T47D (cell line): ENCODE data around the gene DAAM2.
A peak's percentile ranks its signal among the peaks of the same experiment; 100 is the strongest.

Experiments
- DNase-seq, 2 experiments: peaks; one replicate each; pipeline versions ENCODE4 v3.0.0 to v3.0.0-alpha.2; 2011 to 2012; ENCODE audit warnings: low read depth in 1 of 2, low spot score in 1 of 2
- JUND ChIP-seq: IDR thresholded peaks from 2 replicates; pipeline ENCODE4 v1.6.1; 2012; ENCODE audit warnings: low read depth
- in situ Hi-C: cut with HindIII; loops from 2 replicates; pipeline ENCODE4 v1.10.0; 2016; ENCODE audit warnings: low sequenced_read_pairs, low pct_unique_long_range_greater_than_20kb

Gene DAAM2

DNA sequence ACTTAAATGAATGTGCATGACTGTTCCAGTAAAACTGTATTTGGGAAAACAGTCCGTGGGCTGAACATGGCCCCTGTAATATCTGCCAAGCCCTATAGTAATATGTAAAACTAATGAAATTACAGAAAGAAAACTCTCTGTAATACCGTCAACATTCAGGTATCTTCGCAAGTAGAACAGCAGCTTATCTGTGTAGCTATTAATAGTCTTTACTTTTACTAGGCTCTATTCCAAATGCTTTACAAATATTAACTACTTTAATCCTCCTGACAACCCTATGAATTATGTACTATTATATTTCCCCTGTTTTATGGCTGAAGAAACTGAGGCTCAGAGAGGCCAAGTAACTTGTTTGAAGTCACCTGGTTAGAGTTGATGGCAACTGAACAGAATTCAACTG, 57.1 kb downstream of the DAAM2 start:
- DNase-seq, result no peak
- in situ Hi-C loops, result no loop called here
- no peak for TF ChIP-seq JUND

DNA sequence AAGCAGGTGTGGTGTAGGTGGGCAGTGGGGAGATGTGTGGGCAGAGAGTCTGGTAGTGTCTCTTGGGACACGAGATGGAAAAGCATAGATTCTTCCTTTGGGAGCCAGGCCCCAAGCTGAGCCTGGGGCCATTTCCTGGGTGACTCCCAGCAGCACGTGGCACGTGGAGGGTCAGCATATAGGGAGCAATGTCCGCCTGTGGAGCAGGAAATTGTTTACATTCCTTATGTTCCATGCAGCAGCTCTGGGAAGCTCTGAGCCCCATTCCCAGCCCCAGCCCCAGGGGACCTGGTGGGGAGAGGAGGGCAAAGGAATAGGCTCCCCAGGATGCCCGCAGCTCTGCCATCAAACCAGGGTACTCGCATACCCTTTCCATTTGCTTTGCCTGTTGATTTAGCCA, 57.6 kb downstream of the DAAM2 start:
- in situ Hi-C loops, result no loop called here
- TF ChIP-seq JUND, result no peak
- DNase-seq, result no peak

DNA sequence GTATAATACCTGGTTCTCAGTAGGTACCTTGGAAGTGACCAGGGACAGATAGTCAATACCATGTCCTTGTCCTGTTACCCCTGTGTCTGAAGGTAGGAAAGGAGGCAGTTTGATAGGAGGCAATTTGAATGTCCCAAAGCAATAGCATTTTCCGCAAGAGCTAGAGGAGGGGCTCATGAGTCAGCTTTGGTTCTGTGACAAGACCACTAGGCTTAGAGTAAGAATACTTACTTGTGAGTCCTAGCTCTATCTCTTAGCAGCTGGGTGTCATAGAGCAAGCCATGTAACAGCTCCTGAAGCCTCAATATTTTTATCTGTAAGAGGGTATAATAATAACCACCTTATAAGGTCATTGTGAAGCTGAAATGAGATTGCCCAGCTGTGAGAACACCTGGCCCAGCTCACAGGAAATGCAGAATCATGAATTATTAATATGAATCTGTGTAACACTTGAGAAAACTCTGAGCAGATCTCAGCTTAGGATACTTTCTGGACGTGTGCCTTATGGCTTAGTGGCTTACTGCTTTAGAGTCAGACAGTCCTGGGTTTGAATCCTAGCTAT, 58.6 kb downstream of the DAAM2 start:
- in situ Hi-C loops, result no loop called here
- no peak for TF ChIP-seq JUND
- no peak for DNase-seq

DNA sequence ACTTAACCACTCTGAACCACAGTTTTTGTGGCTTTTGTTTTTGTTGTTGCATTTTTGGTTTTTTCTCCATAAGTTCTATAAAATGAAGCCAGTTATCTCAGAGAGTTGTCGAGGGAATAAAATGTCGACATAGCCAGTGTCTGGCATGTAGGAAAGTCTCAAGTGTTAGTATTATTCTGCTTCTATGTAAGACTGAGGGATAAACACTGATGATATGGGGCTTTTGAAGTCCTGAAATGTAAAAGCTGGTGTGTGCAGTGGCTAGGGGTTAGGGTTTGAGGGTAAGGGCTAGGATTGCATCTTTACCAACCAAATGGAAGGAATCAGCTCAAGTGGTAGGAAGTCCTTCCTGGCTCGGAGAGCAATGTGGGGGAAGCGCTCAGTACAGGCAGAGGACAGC, 59.2 kb downstream of the DAAM2 start:
- in situ Hi-C loops, result no loop called here
- TF ChIP-seq JUND, result no peak
- DNase-seq, result no peak

DNA sequence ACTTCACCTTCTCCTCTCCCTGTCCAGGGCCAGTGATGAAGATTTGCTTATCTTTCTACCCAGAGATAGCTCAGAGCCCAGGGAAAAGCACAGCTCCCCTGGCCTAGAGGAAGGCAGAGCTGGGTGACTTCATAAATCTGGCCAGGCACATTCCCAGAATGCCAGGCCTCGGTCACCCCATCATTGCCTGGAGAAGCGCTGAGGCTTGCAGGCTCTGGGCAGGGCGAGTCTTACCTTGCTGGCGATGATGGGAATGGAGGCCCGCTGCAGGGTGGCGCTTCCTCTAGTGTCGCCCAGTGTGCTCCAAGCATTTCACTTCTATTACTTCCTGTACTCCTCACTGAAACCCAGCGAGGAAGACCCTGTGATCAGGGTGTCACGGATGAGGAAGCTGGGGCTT, 60.1 kb downstream of the DAAM2 start:
- DNase-seq, result no peak
- in situ Hi-C loops, result no loop called here
- TF ChIP-seq JUND, result no peak

DNA sequence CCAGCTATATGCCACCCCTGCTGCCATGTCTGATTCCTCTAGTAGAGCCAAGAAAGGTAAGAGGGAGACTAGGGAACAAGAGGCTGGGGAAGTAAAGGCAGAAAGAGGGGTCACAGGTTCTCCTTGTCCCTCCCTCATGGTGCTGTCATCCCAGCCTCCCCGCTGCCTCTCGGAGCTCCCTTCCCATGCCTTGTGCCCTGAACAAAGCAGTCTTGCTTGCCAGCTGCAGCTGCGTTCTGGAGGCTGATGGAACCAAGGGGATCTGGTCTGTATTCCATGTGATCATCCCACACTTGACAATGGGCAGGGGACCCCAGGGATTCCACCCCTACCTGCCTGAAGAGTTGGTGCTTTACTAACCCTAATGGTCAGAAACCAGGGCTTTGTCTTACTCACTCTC, 61.4 kb downstream of the DAAM2 start:
- in situ Hi-C loops, result no loop called here
- DNase-seq, result no peak
- TF ChIP-seq JUND, result no peak

DNA sequence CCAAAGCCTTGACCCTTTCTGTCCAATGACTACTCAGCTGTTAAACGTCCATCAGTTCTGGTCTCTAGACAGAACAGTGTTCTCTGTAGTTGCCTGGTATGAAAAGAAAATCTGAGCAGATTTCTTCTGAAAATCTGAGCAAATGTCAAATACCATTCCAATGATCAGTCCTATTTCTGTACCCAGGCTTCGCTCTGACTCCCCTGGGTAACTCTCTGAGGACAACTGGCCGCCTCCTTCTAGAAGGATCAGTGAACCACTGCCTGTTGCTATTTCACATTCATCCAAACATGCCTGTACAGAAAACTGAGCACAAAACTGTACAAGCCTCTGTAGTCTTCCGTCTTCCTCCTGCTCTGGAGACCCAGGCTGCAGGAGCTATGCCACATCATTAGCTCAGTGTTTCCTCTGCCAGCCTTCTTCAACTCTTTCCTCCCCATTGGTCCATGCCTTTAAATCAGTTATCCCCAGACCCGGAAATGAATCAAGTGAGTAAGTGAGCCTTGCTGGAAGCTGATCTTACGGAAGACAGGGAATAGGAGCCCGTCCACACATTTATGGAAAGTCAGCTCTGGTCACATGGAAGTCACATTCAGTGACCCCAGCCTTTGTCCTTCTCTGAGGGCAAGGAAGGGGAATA, 63.3 kb downstream of the DAAM2 start:
- no peak for TF ChIP-seq JUND
- no peak for DNase-seq
- in situ Hi-C loops, result no loop called here

DNA sequence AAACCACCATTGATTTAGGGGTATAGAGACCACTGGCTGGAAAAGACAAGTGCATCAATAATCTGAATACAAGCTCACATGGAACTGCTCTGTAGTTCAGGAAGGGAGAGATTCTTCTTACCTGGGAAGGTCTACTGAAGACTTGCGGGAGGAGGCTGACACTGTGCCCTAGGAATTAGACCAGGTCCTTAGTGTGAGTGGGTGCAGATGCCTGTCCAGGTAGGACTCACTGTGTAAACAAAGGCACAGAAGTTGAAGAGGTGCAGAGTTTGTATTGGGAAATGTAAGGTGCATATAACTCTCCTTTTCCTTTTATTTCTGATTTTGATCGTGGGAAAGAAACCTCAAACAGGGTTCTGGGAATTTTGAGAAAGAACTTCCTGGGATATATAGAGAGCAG, 66.8 kb downstream of the DAAM2 start:
- in situ Hi-C loops, result no loop called here
- no peak for TF ChIP-seq JUND
- no peak for DNase-seq

DNA sequence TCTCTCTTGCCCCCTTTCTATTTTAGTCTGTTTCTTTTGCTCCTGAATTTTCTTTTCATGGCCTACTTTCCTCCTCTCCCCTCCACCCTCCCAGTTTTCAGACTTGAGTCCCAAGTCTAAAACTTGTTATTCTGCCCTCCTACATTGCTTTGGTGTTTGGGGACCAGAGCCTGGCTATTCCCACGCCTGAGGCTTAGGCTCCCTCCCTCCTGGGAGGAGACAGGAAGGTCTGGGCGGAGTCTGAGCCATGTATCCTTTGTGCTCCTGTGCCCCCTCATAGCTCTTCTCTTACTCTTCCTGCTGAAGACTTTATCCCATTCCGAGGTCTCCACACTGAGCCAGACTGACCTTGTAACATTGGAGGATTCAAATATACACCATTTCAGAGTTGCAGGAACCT, 69.5 kb downstream of the DAAM2 start:
- no peak for TF ChIP-seq JUND
- no peak for DNase-seq
- in situ Hi-C loops, result no loop called here

DNA sequence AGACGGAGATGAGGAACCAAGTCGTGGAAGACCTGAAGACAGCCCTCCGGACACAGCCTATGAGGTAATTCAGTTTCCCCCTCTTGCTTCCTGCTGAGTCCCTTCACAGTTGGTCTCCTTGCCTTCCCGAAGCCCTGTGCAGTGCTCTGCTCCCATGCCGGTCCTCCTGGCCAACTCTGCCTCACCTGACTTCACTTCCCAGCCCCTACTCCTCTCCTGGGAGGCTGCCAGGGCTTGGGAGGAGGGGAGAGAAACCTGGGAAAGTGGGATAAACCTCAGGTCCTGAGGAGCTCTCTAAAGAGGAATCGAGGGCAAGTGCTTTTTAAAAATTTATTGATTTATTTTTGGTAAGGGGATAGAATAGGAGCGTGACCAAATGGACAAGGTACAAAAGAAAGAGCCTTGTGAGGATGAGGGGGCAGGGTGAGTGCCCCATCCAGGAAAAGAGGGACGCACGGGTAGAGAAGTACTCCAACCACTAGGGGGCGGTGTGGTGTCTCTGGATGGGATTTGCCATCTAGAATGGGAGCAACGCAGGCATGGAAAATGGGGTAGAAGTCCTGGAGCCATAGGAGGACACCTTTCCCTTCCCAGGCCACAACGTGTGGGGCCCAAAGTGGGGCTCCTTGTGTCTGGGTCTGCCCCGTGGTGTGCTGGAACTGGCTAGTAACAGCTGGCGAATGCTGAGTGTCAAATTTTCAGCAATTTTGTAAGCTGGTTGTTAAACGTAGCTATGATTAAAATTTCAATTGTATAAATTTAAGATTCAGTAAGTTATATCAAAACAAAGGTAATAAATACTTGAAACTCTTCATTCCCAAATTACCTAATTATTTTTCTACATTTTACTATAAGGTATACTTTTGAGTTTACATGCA, 73.1 kb downstream of the DAAM2 start:
- peak; percentile 66 to 83 for DNase-seq
- no peak for TF ChIP-seq JUND
- in situ Hi-C loops, result no loop called here

DNA sequence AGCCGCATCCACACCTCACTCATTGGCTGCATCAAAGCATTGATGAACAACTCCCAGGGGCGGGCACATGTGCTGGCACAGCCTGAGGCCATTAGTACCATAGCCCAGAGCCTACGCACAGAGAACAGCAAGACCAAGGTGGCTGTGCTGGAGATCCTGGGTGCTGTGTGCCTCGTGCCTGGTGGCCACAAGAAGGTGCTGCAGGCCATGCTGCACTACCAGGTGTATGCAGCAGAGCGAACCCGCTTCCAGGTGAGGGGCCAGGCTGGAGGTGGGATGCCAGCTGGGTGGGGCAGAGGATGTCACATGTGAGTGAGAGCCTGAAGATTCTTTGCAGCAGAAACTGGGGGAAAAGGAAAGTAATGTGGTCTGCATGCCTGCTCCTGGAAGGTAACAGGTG, 75.4 kb downstream of the DAAM2 start:
- DNase-seq, result peak; percentile 30 to 34
- in situ Hi-C loops, result no loop called here

DNA sequence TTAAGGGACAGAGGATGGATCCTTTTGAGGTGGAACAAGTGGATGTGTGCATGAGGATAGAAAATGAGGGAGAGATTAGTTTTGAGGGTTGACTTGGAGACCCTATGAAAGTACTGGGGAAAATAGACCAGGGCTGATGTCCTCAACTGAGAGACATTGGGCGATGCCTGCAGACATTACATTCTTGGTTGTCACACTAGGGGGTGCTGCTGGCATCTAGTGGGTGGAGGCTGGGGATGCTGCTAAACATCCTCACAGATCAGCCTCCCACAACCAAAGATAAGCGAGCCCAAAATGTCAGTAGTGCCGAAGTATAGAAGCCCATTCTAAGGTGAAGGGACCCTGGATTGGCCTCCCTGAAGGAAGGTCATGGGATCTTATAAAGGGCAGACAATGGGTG, 78.8 kb downstream of the DAAM2 start:
- no peak for TF ChIP-seq JUND
- in situ Hi-C loops, result no loop called here

More for the DNA sequence above, 75.4 kb downstream of the DAAM2 start:
- TF ChIP-seq JUND, result no peak

DNA sequence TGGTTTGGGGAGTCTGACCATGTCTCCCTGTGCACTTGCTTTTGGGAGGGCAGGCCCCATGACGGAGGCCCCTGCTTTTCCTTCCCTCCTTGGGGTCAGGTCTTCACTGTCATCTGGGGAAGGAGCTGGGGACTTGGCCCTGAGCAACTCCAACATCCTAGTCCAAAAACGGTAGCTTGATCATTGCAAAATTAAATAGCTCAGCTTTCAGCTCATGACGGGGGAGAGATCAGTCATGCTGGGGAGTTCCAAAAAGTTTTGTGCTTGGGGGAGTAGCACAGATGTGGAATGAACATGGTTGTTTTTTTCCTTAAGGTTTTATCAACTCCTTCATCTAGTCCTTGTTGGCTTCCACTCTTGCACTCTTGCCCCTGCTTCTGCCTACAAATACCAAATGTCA, 81.3 kb downstream of the DAAM2 start:
- in situ Hi-C loops, result no loop called here
- TF ChIP-seq JUND, result no peak
- no peak for DNase-seq

More for the DNA sequence above, 78.8 kb downstream of the DAAM2 start:
- no peak for DNase-seq
